HEK293T (cell line): Measurements from ENCODE around the gene VDR.
"Not testable (repeated sequence)": the region's sequence is repeated elsewhere in the genome, so short reads cannot be mapped to it uniquely, and the experiment has no call there.

Experiments used
- CTCF ChIA-PET: fragments of 350-600 bp; formaldehyde crosslinking; extraction: SDS; loops from one replicate; lab custom pipeline; 2021; ENCODE audit warnings: antibody characterized with exemption, inconsistent platforms; lab: Yijun Ruan, JAX
- POLR2A ChIA-PET: fragments of 350-600 bp; formaldehyde crosslinking; extraction: SDS; loops from one replicate; lab custom pipeline; 2020; ENCODE audit warnings: antibody characterized with exemption, inconsistent platforms; lab: Yijun Ruan, JAX
- DNase-seq: peaks from one replicate; pipeline ENCODE4 v3.0.0; 2012; ENCODE audit warnings: mixed read lengths; ENCODE audit errors: extremely low spot score
- ARNT ChIP-seq: fragments of 450-650 bp; IDR thresholded peaks from 2 replicates; pipeline ENCODE4 v1.6.1; 2017; ENCODE audit warnings: mild to moderate bottlenecking
- BHLHE40 ChIP-seq: fragments of 450-650 bp; IDR thresholded peaks from 2 replicates; pipeline ENCODE4 v1.6.1; 2016; ENCODE audit warnings: mild to moderate bottlenecking, moderate library complexity, borderline replicate concordance
- CTBP1 ChIP-seq: fragments of 450-650 bp; IDR thresholded peaks from 2 replicates; pipeline ENCODE4 v1.6.1; 2016; ENCODE audit warnings: borderline replicate concordance
- ELF4 ChIP-seq: fragments of 450-650 bp; IDR thresholded peaks from 2 replicates; pipeline ENCODE4 v1.6.1; 2017; ENCODE audit warnings: antibody characterized with exemption
- FOXA1 ChIP-seq: fragments of 450-650 bp; IDR thresholded peaks from 2 replicates; pipeline ENCODE4 v1.6.1; 2016; ENCODE audit warnings: mild to moderate bottlenecking
- FOXK2 ChIP-seq: fragments of 450-650 bp; IDR thresholded peaks from 2 replicates; pipeline ENCODE4 v1.6.1; 2016; ENCODE audit warnings: mild to moderate bottlenecking
- FOXM1 ChIP-seq: fragments of 450-650 bp; IDR thresholded peaks from 2 replicates; pipeline ENCODE4 v1.6.1; 2017; ENCODE audit warnings: mild to moderate bottlenecking, borderline replicate concordance
- HDGF ChIP-seq: fragments of 450-650 bp; IDR thresholded peaks from 2 replicates; pipeline ENCODE4 v1.6.1; 2017; ENCODE audit warnings: antibody characterized with exemption, borderline replicate concordance
- L3MBTL2 ChIP-seq: fragments of 450-650 bp; conservative IDR thresholded peaks from 2 replicates; pipeline ENCODE4 v1.6.1; 2016; ENCODE audit warnings: mild to moderate bottlenecking
- LEF1 ChIP-seq: fragments of 450-650 bp; IDR thresholded peaks from 2 replicates; pipeline ENCODE4 v1.6.1; 2017; ENCODE audit warnings: mild to moderate bottlenecking, borderline replicate concordance
- NFRKB ChIP-seq: fragments of 450-650 bp; IDR thresholded peaks from 2 replicates; pipeline ENCODE4 v1.6.1; 2016; ENCODE audit warnings: mild to moderate bottlenecking, moderate library complexity
- SP1 ChIP-seq: fragments of 450-650 bp; IDR thresholded peaks from 2 replicates; pipeline ENCODE4 v1.6.1; 2017
- SUZ12 ChIP-seq: fragments of 450-650 bp; IDR thresholded peaks from 2 replicates; pipeline ENCODE4 v1.6.1; 2016; ENCODE audit warnings: mild to moderate bottlenecking
- TARDBP ChIP-seq: fragments of 450-650 bp; IDR thresholded peaks from 2 replicates; pipeline ENCODE4 v1.6.1; 2016
- ZNF384 ChIP-seq: fragments of 450-650 bp; IDR thresholded peaks from 2 replicates; pipeline ENCODE4 v1.6.1; 2016
- TF ChIP-seq, protein P1 (sequence below): fragments of 450-650 bp; IDR thresholded peaks from 2 replicates; pipeline ENCODE4 v1.6.1; 2016

VDR gene

DNA sequence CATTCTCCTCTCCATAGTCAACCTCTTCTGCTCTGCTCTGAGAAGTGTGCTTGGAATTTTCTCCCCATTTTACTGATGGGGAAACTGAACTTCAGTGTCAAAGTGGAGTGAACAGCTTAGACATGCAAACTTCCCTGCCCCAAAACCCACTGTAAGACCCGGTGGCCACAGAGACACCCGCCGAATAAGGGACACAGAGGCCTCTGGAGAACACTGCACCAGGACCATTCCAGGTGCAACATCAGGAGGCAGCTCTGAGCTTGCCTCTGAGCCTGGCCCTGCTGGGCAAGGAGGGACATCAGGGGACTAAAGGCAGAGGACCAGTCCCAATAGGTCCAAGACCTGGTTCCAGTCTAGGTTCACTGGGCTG, 86.8 kb downstream of the VDR start:
- ChIA-PET CTCF (interaction anchor here (1.0 to 2.5 kb wide), 5 partner anchors 10 to 87 kb away, joined by 3 to 10 read pairs (median 4); partner anchors contain the start of gene VDR), POLR2A (interaction anchor here (1.5 to 1.6 kb wide), 2 partner anchors 10 kb away, joined by 5 read pairs; no protein-coding TSS in a partner anchor)
- no peak for TF ChIP-seq TARDBP
- TF ChIP-seq BHLHE40: no peak
- no peak for TF ChIP-seq SP1
- TF ChIP-seq, protein P1, sequence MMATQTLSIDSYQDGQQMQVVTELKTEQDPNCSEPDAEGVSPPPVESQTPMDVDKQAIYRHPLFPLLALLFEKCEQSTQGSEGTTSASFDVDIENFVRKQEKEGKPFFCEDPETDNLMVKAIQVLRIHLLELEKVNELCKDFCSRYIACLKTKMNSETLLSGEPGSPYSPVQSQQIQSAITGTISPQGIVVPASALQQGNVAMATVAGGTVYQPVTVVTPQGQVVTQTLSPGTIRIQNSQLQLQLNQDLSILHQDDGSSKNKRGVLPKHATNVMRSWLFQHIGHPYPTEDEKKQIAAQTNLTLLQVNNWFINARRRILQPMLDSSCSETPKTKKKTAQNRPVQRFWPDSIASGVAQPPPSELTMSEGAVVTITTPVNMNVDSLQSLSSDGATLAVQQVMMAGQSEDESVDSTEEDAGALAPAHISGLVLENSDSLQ: no peak
- no peak for TF ChIP-seq FOXA1
- TF ChIP-seq NFRKB: no peak
- TF ChIP-seq ZNF384: no peak
- no peak for TF ChIP-seq ARNT
- DNase-seq: no peak

GRCh38 chr12:47817272-47818006, 87.4 kb downstream of the VDR start:
- no peak for TF ChIP-seq BHLHE40
- TF ChIP-seq, protein P1: no peak
- TF ChIP-seq FOXA1: no peak
- TF ChIP-seq SP1: no peak
- TF ChIP-seq L3MBTL2: no peak
- TF ChIP-seq FOXK2: no peak
- no peak for TF ChIP-seq ARNT
- no peak for TF ChIP-seq NFRKB
- no peak for TF ChIP-seq TARDBP
- no peak for TF ChIP-seq ZNF384
- no peak for TF ChIP-seq CTBP1
- TF ChIP-seq SUZ12: no peak
- TF ChIP-seq HDGF: no peak
- no peak for TF ChIP-seq LEF1
- no peak for TF ChIP-seq FOXM1
- no peak for TF ChIP-seq ELF4
- DNase-seq: no peak
- POLR2A ChIA-PET: interaction anchor here (0.7 to 1.6 kb wide), 3 partner anchors 9 to 289 kb away, joined by 3 to 5 read pairs (median 5); no protein-coding TSS in a partner anchor
- CTCF ChIA-PET: interaction anchor here (1.1 to 2.5 kb wide), 4 partner anchors 10 to 87 kb away, joined by 3 to 10 read pairs (median 6); partner anchors contain the start of gene VDR

DNA sequence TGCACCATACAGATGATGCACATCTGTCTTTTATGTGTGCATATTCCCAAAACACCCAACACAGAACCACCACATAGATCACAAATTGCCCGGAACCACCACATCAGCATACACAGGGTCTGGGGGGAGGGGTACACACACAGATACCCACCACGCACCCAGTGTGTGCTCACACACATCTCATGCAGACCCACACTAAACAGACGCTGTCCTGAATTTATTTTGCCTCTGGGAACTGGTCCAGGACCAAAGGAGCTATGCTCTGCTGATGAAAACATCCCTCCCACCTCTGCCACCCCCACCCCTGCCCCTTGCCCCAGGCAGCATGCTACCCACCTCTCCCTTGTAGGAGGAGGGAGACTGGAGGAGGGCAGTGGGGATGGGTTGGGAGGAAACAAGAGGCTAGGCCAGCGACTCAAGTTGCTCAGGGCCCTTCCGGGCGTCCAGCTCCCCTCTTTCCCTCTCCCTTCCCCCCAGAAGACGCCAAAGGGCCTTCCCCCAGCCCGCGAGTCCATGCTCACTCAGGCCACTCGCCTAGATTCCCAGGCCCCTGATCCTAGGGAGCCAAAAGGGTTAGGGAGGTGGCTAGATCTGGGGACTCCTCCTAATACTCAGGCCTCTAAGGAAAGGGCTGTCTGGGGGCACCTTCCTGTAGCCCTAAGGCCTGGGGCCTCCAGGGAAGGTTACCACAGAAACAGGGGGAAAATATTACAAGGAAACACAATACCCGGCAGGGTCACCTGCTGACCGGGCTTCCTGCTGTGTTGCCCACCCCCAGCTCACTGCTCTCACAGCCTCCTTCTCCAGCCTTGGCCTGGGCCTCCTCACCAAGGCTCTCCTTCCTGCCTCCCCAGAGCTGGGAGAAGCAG, 88.2 kb downstream of the VDR start:
- ChIA-PET CTCF (interaction anchor here (0.7 to 2.5 kb wide), 5 partner anchors 9 to 69 kb away, joined by 3 to 10 read pairs (median 5); no protein-coding TSS in a partner anchor), POLR2A (interaction anchor here (0.7 to 1.6 kb wide), 2 partner anchors 11 to 290 kb away, joined by 3 to 5 read pairs; no protein-coding TSS in a partner anchor)
- TF ChIP-seq TARDBP (no peak), FOXM1 (no peak), L3MBTL2 (no peak), FOXA1 (no peak), CTBP1 (no peak), ARNT (no peak)
- TF ChIP-seq, protein P1: no peak
- no peak for DNase-seq

GRCh38 chr12:47815447-47815846, 89.3 kb downstream of the VDR start:
- POLR2A ChIA-PET, CTCF ChIA-PET: not testable (repeated sequence)

DNA sequence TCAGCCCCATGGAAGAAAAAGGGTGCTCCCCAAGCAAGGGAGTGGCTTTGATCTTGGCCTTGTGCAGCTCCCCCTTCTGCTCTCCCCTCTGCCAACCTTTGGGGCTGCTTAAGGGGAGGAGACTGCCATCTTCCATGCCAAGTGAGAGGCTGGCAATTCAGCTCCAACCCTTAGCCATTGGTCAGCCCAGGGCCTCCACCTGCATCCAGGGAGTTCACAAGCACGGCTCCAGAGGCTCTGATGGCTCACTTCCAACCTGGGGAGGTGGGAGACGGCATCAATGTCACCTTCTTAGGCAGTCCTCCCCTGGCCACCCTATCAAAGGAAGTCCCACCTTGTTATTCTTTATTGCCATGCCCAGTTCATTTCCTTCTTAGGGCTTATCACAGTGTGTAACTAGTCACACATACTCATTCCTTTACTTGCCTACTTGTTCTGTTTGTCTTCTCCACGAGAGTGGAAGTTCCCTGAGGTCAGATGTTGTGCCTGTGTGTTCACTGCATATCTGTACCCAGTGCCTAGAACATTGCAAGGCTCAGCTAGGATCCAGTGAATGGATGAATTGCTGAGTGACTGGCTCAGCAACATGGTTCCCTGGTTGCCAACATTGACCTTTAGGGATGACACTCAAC, 90.1 kb downstream of the VDR start:
- POLR2A ChIA-PET: interaction anchor here (3.9 kb wide), 1 partner anchor 14 kb away, joined by 32 read pairs; no protein-coding TSS in a partner anchor
- CTCF ChIA-PET: no interaction called here
- TF ChIP-seq SUZ12 (no peak), L3MBTL2 (no peak), FOXK2 (no peak), ELF4 (no peak), FOXM1 (no peak), HDGF (no peak), LEF1 (no peak), CTBP1 (no peak), ARNT (no peak), SP1 (no peak), FOXA1 (no peak)
- TF ChIP-seq, protein P1: no peak
- DNase-seq: no peak

More at GRCh38 chr12:47815447-47815846, 89.3 kb downstream of the VDR start:
- not testable (repeated sequence) for DNase-seq
